Suprapubic skin (tissue), 3 donors: ENCODE data around the gene THSD7A.

Source experiments
- CTCF ChIP-seq, 2 donors: fragments of 200-600 bp in 1 of 2; fragments of 450-650 bp in 1 of 2; sonication (generic) in 1 of 2; IDR thresholded peaks; one replicate each; pipeline ENCODE4 v1.5.1; 2016 to 2019; ENCODE audit warnings: antibody characterized with exemption in 2 of 2, mild to moderate bottlenecking in 1 of 2, moderate library complexity in 1 of 2
- POLR2A ChIP-seq, 2 donors: fragments of 450-650 bp; IDR thresholded peaks; one replicate each; pipeline ENCODE4 v1.6.1; 2017; ENCODE audit warnings: antibody characterized with exemption in 2 of 2, mild to moderate bottlenecking in 2 of 2, moderate library complexity in 2 of 2

DNA sequence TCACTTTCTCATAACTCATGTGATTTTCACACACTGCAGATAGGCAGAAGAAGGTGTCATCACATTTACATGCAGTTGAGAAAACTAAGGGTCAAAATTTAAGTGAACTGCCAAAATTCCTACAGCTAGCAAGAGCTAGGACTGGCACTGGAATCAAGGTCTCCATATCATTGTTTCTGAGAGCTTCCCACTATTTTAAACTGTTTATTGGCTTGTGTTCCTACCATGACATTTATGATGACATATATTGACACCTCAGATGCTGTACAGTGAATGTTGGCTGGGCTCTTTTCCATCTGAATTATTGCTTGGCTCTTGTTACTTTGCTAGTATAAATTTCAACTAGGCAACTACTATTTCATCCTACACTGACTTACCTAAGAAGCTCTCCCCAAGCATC lies 2.0 kb downstream of the THSD7A start:
- no peak for TF ChIP-seq CTCF (IDR thresholded peaks at IDR 0.05)
- no peak for TF ChIP-seq POLR2A (IDR thresholded peaks at IDR 0.05)
